ENCODE measurements around the gene CNTLN. TPM values are rescaled to one million over a fixed set of nuclear protein-coding genes. Genes with fewer than 3 reads are reported as not detected.

CNTLN gene
- total and polyA plus RNA-seq, 9 of the 15 experiments (the other 6 are each of a cell fraction or from before 2014, with no cell fraction given) = 0.08 TPM; not detected in 8

DNA sequence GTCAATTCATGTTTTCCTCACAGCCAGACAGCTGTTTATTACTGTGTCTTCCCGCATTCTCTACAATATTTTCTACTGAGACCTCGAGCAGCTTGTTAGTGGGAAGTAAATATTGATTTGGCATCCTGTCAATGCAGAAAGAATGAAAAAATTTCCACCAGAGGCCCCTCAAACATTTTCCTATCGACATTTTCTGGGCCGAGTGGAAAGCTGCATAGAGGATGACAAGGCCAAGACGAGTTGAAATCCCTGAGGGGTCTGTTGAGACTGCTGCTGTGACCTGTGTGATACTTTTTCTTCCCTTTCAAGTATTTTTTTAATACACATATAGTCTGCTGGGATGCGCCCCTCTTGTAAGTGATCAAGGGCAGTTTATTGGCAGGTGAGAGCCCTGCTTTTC lies 352.6 kb downstream of the CNTLN start:
- no peak for FAIRE-seq
- Histone ChIP-seq H3K4me3 (no peak overlapping the region), H3K4me1 (replicated peaks in 1 of 2; ENCODE audit: control insufficient read depth in 2 of 2, insufficient read depth in 2 of 2, low read length in 2 of 2) (no peaks in the 10 kb centered on the region), H3K27me3 (ENCODE audit: control insufficient read depth in 2 of 2, insufficient read depth in 2 of 2, low read length in 2 of 2) (no peaks in the 10 kb centered on the region), H4K20me1 (replicated peaks; ENCODE audit: control insufficient read depth, insufficient read depth, low read length) (no peaks in the 10 kb centered on the region), H3K27ac (ENCODE audit: extremely low read depth, low read depth, low read length) (no peak overlapping the region), H3K36me3 (ENCODE audit: control insufficient read depth, insufficient read depth, low read length) (no peaks in the 10 kb centered on the region), H3K79me2 (ENCODE audit: control insufficient read depth, insufficient read depth, low read length) (no peaks in the 10 kb centered on the region), H2AFZ (ENCODE audit: low read depth, low read length) (no peak overlapping the region), H3K9ac (ENCODE audit: insufficient read depth in 1 of 2, low read depth in 2 of 2, low read length in 2 of 2) (no peak overlapping the region), H3K9me3 (replicated peaks; ENCODE audit: control insufficient read depth, insufficient read depth, low read depth, low read length) (no peaks in the 10 kb centered on the region), H3K4me2 (ENCODE audit: insufficient read depth, low read length) (no peak overlapping the region), H3K9me1 (ENCODE audit: control insufficient read depth, insufficient read depth, low read length) (no peaks in the 10 kb centered on the region)
- in situ Hi-C loops (cut with MboI) (no loop called here), intact Hi-C loops (cut with micrococcal nuclease) (no loop called here)
- ChIA-PET CTCF (ENCODE audit: low intra/inter-chr PET ratio) (no interaction called here), POLR2A (no interaction called here)
- WGBS (ENCODE audit: insufficient coverage, low coverage, missing lambda C conversion rate) = 2% methylated on average over 6 of the region's 6 CpGs
- TF ChIP-seq HLTF (IDR thresholded peaks at IDR 0.05) = no peak
- no peak for TF ChIP-seq RBFOX2 (IDR thresholded peaks at IDR 0.05; ENCODE audit: low read depth, low read length)
- BruUV-seq (replicated peaks) = no TSS peak
- no peak for DNase-seq (ENCODE audit: extremely low read depth in 1 of 4, low spot score in 3 of 4)
- ATAC-seq = no peak

DNA sequence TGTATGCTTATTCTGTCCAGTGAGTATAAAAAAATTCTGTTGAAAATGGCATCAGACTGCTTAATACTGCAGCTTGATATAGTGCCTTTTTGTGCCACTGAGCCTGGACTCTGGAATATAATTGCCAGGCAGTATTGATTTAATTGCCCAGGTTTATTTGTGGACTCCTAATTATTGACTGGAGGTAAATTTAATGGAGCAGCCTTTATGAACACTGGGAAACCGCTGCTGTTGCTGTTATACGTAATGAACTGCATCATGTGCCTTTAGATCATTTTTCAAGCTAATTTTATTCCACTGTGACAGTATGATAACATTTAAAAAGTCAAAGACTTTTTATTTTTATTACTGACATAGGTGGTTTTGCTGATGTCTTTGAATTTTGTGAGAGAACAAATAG lies 353.8 kb downstream of the CNTLN start:
- FAIRE-seq = no peak
- POLR2A ChIA-PET = no interaction called here
- 6% methylated on average over 2 of the region's 2 CpGs for WGBS (ENCODE audit: insufficient coverage, low coverage, missing lambda C conversion rate)

More for the DNA sequence above, 353.8 kb downstream of the CNTLN start:
- no peak overlapping the region for H3K4me2 ChIP-seq (ENCODE audit: insufficient read depth, low read length)
- H3K4me1 ChIP-seq (replicated peaks in 1 of 2; ENCODE audit: control insufficient read depth in 2 of 2, insufficient read depth in 2 of 2, low read length in 2 of 2) = no peaks in the 10 kb centered on the region
- no peaks in the 10 kb centered on the region for H3K9me3 ChIP-seq (replicated peaks; ENCODE audit: control insufficient read depth, insufficient read depth, low read depth, low read length)
- intact Hi-C loops (cut with micrococcal nuclease) (no loop called here), in situ Hi-C loops (cut with MboI) (no loop called here)
- BruUV-seq (replicated peaks) = no TSS peak
- CTCF ChIA-PET (ENCODE audit: low intra/inter-chr PET ratio) = no interaction called here
- H3K9me1 ChIP-seq (ENCODE audit: control insufficient read depth, insufficient read depth, low read length) = no peaks in the 10 kb centered on the region
- ATAC-seq (no peak), DNase-seq (ENCODE audit: extremely low read depth in 1 of 4, low spot score in 3 of 4) (no peak)
- no peaks in the 10 kb centered on the region for H3K27me3 ChIP-seq (ENCODE audit: control insufficient read depth in 2 of 2, insufficient read depth in 2 of 2, low read length in 2 of 2)
- H3K27ac ChIP-seq (ENCODE audit: extremely low read depth, low read depth, low read length) = no peak overlapping the region
- H3K4me3 ChIP-seq = no peak overlapping the region
- TF ChIP-seq POLR2AphosphoS2 (IDR thresholded peaks at IDR 0.05; ENCODE audit: low read length) = no peak
- H3K36me3 ChIP-seq (ENCODE audit: control insufficient read depth, insufficient read depth, low read length) = no peaks in the 10 kb centered on the region
- H2AFZ ChIP-seq (ENCODE audit: low read depth, low read length) = no peak overlapping the region
- H3K79me2 ChIP-seq (ENCODE audit: control insufficient read depth, insufficient read depth, low read length) = no peaks in the 10 kb centered on the region
- H4K20me1 ChIP-seq (replicated peaks; ENCODE audit: control insufficient read depth, insufficient read depth, low read length) = no peaks in the 10 kb centered on the region
- H3K9ac ChIP-seq (ENCODE audit: insufficient read depth in 1 of 2, low read depth in 2 of 2, low read length in 2 of 2) = no peak overlapping the region
